H1 (cell line): ENCODE measurements around the gene IKZF5. TPM values are rescaled to one million over a fixed set of nuclear protein-coding genes. Genes with fewer than 3 reads are reported as not detected.

Source experiments
- CTCF ChIA-PET: fragments of 300-600 bp; sonication (Branson Sonifier 250); formaldehyde crosslinking; loops from one replicate; lab custom pipeline; 2021; ENCODE audit not compliant: partially characterized antibody; lab: Charles Lee
- POLR2A ChIA-PET: fragments of 300-600 bp; sonication (Branson Sonifier 250); formaldehyde crosslinking; loops from one replicate; lab custom pipeline; 2021; ENCODE audit warnings: inconsistent platforms; ENCODE audit not compliant: partially characterized antibody; lab: Charles Lee
- DNase-seq, 2 experiments: peaks; one replicate each; pipeline versions ENCODE4 v3.0.0 to v3.0.0-alpha.2; 2010 to 2022; ENCODE audit warnings: low spot score in 2 of 2, low read depth in 1 of 2, mixed read lengths in 1 of 2
- FAIRE-seq: peaks from 2 replicates; lab custom pipeline; 2011; peaks lifted over from hg19 to GRCh38; lab: Jason Lieb, UNC
- H2AFZ ChIP-seq: 2 replicates; pipeline ENCODE4 v1.8.1; 2012; ENCODE audit warnings: low read length, inconsistent platforms
- H2AK5ac ChIP-seq: 2 replicates; pipeline ENCODE4 v1.6.1; 2013; ENCODE audit warnings: low read depth, low read length
- H2BK120ac ChIP-seq: replicated peaks from 2 replicates; pipeline ENCODE3; 2013; ENCODE audit warnings: low read depth, low read length, inconsistent platforms
- H2BK12ac ChIP-seq: 2 replicates; pipeline ENCODE4 v1.6.1; 2013; ENCODE audit warnings: low read depth, low read length
- H2BK15ac ChIP-seq: 2 replicates; pipeline ENCODE4 v1.6.1; 2013; ENCODE audit warnings: low read length
- H2BK20ac ChIP-seq: 2 replicates; pipeline ENCODE4 v1.6.1; 2013; ENCODE audit warnings: low read length
- H2BK5ac ChIP-seq: 2 replicates; pipeline ENCODE4 v1.6.1; 2013; ENCODE audit warnings: low read depth, low read length
- H3K14ac ChIP-seq: 2 replicates; pipeline ENCODE4 v1.6.1; 2013; ENCODE audit warnings: inconsistent platforms; ENCODE audit not compliant: insufficient read length
- H3K18ac ChIP-seq: 2 replicates; pipeline ENCODE4 v1.6.1; 2013; ENCODE audit warnings: low read length; ENCODE audit errors: extremely low read depth
- H3K23ac ChIP-seq: 2 replicates; pipeline ENCODE4 v1.6.1; 2013; ENCODE audit warnings: inconsistent platforms; ENCODE audit not compliant: insufficient read length
- H3K23me2 ChIP-seq: 2 replicates; pipeline ENCODE4 v1.6.1; 2013; ENCODE audit warnings: low read depth, low read length
- H3K27ac ChIP-seq: 2 replicates; pipeline ENCODE4 v1.6.1; 2011; ENCODE audit warnings: low read depth, low read length, inconsistent platforms
- H3K27me3 ChIP-seq, 4 experiments: replicated peaks in 1 of 4; 1 replicate in 1 of 4; 2 replicates in 3 of 4; pipeline versions ENCODE4 v1.6.1 to v1.8.1; 2011 to 2013; ENCODE audit warnings: low read length in 3 of 4, mild to moderate bottlenecking in 3 of 4, inconsistent platforms in 2 of 4, mixed read lengths in 2 of 4, moderate library complexity in 1 of 4; ENCODE audit not compliant: control insufficient read depth in 3 of 4, insufficient read depth in 3 of 4; ENCODE audit errors: extremely low read depth in 1 of 4
- H3K36me3 ChIP-seq, 4 experiments: 2 replicates each; pipeline versions ENCODE4 v1.6.1 to v1.8.1; 2011 to 2013; ENCODE audit warnings: mild to moderate bottlenecking in 4 of 4, low read length in 3 of 4, moderate library complexity in 2 of 4, control low read depth in 1 of 4, inconsistent platforms in 1 of 4; ENCODE audit not compliant: insufficient read depth in 4 of 4, control insufficient read depth in 2 of 4
- H3K4ac ChIP-seq: replicated peaks from 2 replicates; pipeline ENCODE3; 2013; ENCODE audit warnings: low read length, low read depth, mixed read lengths, inconsistent platforms; ENCODE audit not compliant: insufficient read length
- H3K4me1 ChIP-seq, 4 experiments: replicated peaks in 1 of 4; 1 replicate in 1 of 4; 2 replicates in 3 of 4; pipeline versions ENCODE4 v1.6.1 to v1.8.1; 2011 to 2013; ENCODE audit warnings: low read length in 3 of 4, inconsistent platforms in 2 of 4, mixed read lengths in 1 of 4; ENCODE audit not compliant: insufficient read depth in 4 of 4, control insufficient read depth in 3 of 4
- H3K4me2 ChIP-seq, 2 experiments: 2 replicates each; pipeline versions ENCODE4 v1.6.1 to v1.8.1; 2011 to 2013; ENCODE audit warnings: low read depth in 2 of 2, low read length in 2 of 2, control low read depth in 1 of 2, inconsistent platforms in 1 of 2, mild to moderate bottlenecking in 1 of 2; ENCODE audit not compliant: insufficient read depth in 1 of 2
- H3K4me3 ChIP-seq, 4 experiments: fragments of 200-600, 300-600 bp in 1 of 4; sonication (generic), shearing (Covaris generic), sonication (Bioruptor Twin) in 1 of 4; 2 replicates each; pipeline versions ENCODE4 v1.5.1 to v1.8.1; 2011 to 2016; ENCODE audit warnings: low read length in 4 of 4, low read depth in 3 of 4, control low read depth in 2 of 4, inconsistent platforms in 2 of 4, mild to moderate bottlenecking in 2 of 4, mixed read lengths in 1 of 4, moderate library complexity in 1 of 4; ENCODE audit not compliant: insufficient read depth in 2 of 4; ENCODE audit errors: extremely low read depth in 1 of 4
- H3K56ac ChIP-seq: replicated peaks from 2 replicates; pipeline ENCODE3; 2013; ENCODE audit warnings: low read depth, mild to moderate bottlenecking, mixed read lengths, low read length, inconsistent platforms; ENCODE audit not compliant: insufficient read length
- H3K79me1 ChIP-seq: 2 replicates; pipeline ENCODE4 v1.6.1; 2013; ENCODE audit warnings: low read depth, low read length, control low read depth
- H3K79me2 ChIP-seq, 2 experiments: 2 replicates each; pipeline versions ENCODE4 v1.6.1 to v1.8.1; 2012 to 2013; ENCODE audit warnings: low read length in 2 of 2, mild to moderate bottlenecking in 2 of 2, inconsistent platforms in 1 of 2; ENCODE audit not compliant: insufficient read depth in 2 of 2, control insufficient read depth in 1 of 2
- H3K9ac ChIP-seq, 4 experiments: replicated peaks in 1 of 4; 1 replicate in 1 of 4; 2 replicates in 3 of 4; pipeline versions ENCODE4 v1.6.1 to v1.8.1; 2011 to 2013; ENCODE audit warnings: low read depth in 3 of 4, low read length in 3 of 4, control low read depth in 2 of 4, mild to moderate bottlenecking in 2 of 4, moderate library complexity in 2 of 4, inconsistent platforms in 1 of 4; ENCODE audit errors: extremely low read depth in 1 of 4
- H3K9me3 ChIP-seq, 2 experiments: 2 replicates each; pipeline versions ENCODE4 v1.6.1 to v1.8.1; 2012 to 2013; ENCODE audit warnings: mild to moderate bottlenecking in 2 of 2, moderate library complexity in 2 of 2, control low read depth in 1 of 2, inconsistent platforms in 1 of 2, low read depth in 1 of 2, low read length in 1 of 2, mixed read lengths in 1 of 2; ENCODE audit not compliant: insufficient read depth in 2 of 2
- H4K20me1 ChIP-seq, 2 experiments: replicated peaks in 1 of 2; 2 replicates each; pipeline versions ENCODE3 to v1.8.1; 2011 to 2013; ENCODE audit warnings: inconsistent platforms in 2 of 2, low read length in 2 of 2, mild to moderate bottlenecking in 1 of 2; ENCODE audit not compliant: insufficient read depth in 2 of 2, control insufficient read depth in 1 of 2
- H4K5ac ChIP-seq: 2 replicates; pipeline ENCODE4 v1.6.1; 2013; ENCODE audit warnings: low read length, low read depth, mixed read lengths, inconsistent platforms; ENCODE audit not compliant: insufficient read length
- H4K8ac ChIP-seq: 2 replicates; pipeline ENCODE4 v1.8.0; 2013; ENCODE audit warnings: mild to moderate bottlenecking, moderate library complexity, low read length, inconsistent platforms; ENCODE audit not compliant: insufficient read depth; ENCODE audit errors: extremely low read depth
- H4K91ac ChIP-seq: replicated peaks from 2 replicates; pipeline ENCODE3; 2013; ENCODE audit warnings: low read length, mixed read lengths, inconsistent platforms; ENCODE audit not compliant: insufficient read length
- BACH1 ChIP-seq: IDR thresholded peaks from 2 replicates; pipeline ENCODE4 v1.6.1; 2012; ENCODE audit warnings: low read length, improper control_type of control experiment
- CHD1 ChIP-seq: IDR thresholded peaks from 2 replicates; pipeline ENCODE4 v1.6.1; 2012; ENCODE audit warnings: low read depth, low read length, improper control_type of control experiment
- CTBP2 ChIP-seq: IDR thresholded peaks from 2 replicates; pipeline ENCODE4 v1.7.0; 2011; ENCODE audit warnings: borderline replicate concordance, mild to moderate bottlenecking, moderate library complexity, mixed read lengths, low read length; ENCODE audit not compliant: insufficient read depth, insufficient read length
- HDAC2 ChIP-seq, 2 experiments: fragments of 300-600 bp in 1 of 2; sonication (generic) in 1 of 2; IDR thresholded peaks; 2 replicates each; pipeline ENCODE4 v1.6.1; 2011 to 2012; ENCODE audit warnings: low read depth in 2 of 2, low read length in 2 of 2, mild to moderate bottlenecking in 2 of 2, moderate library complexity in 2 of 2, borderline replicate concordance in 1 of 2, inconsistent platforms in 1 of 2
- POLR2A ChIP-seq, 2 experiments: IDR thresholded peaks; 1 replicate in 1 of 2; 2 replicates in 1 of 2; pipeline ENCODE4 v1.6.1; 2011; ENCODE audit warnings: low read depth in 2 of 2, low read length in 2 of 2, mild to moderate bottlenecking in 2 of 2; ENCODE audit errors: control extremely low read depth in 1 of 2
- POU5F1 ChIP-seq: IDR thresholded peaks from 2 replicates; pipeline ENCODE4 v1.6.1; 2011; ENCODE audit warnings: low read depth, mild to moderate bottlenecking, low read length, moderate library complexity
- RFX5 ChIP-seq: IDR thresholded peaks from 2 replicates; pipeline ENCODE4 v1.6.1; 2011; ENCODE audit warnings: low read depth, low read length, improper control_type of control experiment, borderline replicate concordance
- SP1 ChIP-seq: IDR thresholded peaks from 2 replicates; pipeline ENCODE4 v1.6.1; 2011; ENCODE audit warnings: low read depth, low read length
- WGBS, 2 experiments: shearing (Covaris generic) in 1 of 2; methylation state at CpG; one replicate each; pipeline versions ENCODE4 v1.1.6 to v1.1.7; 2013 to 2015; ENCODE audit warnings: low lambda C conversion rate in 2 of 2, mixed read lengths in 2 of 2, inconsistent platforms in 1 of 2, low coverage in 1 of 2, missing lambda C conversion rate in 1 of 2; ENCODE audit not compliant: insufficient replicate concordance in 2 of 2, insufficient coverage in 1 of 2, insufficient read length in 1 of 2; ENCODE audit errors: extremely low coverage in 1 of 2, missing lambda C conversion rate in 1 of 2; 5-methylcytosine and 5-hydroxymethylcytosine counted together
- polyA plus RNA-seq, 7 experiments: library from polyadenylated mRNA; depleted of rRNA in 3 of 7; stranded (reverse) in 5 of 7; unstranded in 2 of 7; fragments of >200 nt in 5 of 7; fragments of 200-250 nt in 2 of 7; gene quantifications; 1 replicate in 5 of 7; 2 replicates in 1 of 7; 4 replicates in 1 of 7; pipeline versions ENCODE4 v1.2.1 to v1.2.3, GENCODE V29; 2011 to 2013; ENCODE audit warnings: missing spikeins in 2 of 7, mixed read lengths in 2 of 7
- total RNA-seq: library from RNA; stranded (reverse); fragmentation: NEBNext Ultra II Directional; extraction: Animal tissue kit (Norgen Biotek cat#: 25700); gene quantifications from 2 replicates; pipeline ENCODE4 v1.2.1, GENCODE V29; 2021

Gene IKZF5
- total and polyA plus RNA-seq, 2 of the 8 experiments (the other 6 are each of a cell fraction or from before 2014, with no cell fraction given): 5.2 to 15.3 TPM

GRCh38 chr10:123000155-123000554, 8.4 kb downstream of the IKZF5 start:
- no peak overlapping the region for H4K91ac ChIP-seq
- H2BK120ac ChIP-seq: no peak overlapping the region
- H2AK5ac ChIP-seq: no peak overlapping the region
- no peaks in the 10 kb centered on the region; a peak in 1 of 4 replicates for H3K9me3 ChIP-seq
- no peak for FAIRE-seq
- no peak overlapping the region for H3K56ac ChIP-seq
- H3K9ac ChIP-seq: no peak overlapping the region
- ChIA-PET CTCF (interaction anchor here (1.2 to 4.4 kb wide), 3 partner anchors 8 to 18 kb away, joined by 3 to 24 read pairs (median 3); partner anchors contain the start of gene IKZF5), POLR2A (interaction anchor here (1.0 to 1.7 kb wide), 4 partner anchors 8 to 18 kb away, joined by 3 to 6 read pairs (median 4); partner anchors contain the start of gene IKZF5)
- H2BK5ac ChIP-seq: no peak overlapping the region
- no peak overlapping the region for H2BK20ac ChIP-seq
- no peak overlapping the region for H2BK12ac ChIP-seq
- H3K36me3 ChIP-seq: peaks cover 0 to 11% (median 3%) of the 10 kb centered on the region in 4 experiments; a peak in 5 of 8 replicates
- H3K27me3 ChIP-seq: no peaks in the 10 kb centered on the region
- no peak overlapping the region for H4K5ac ChIP-seq
- TF ChIP-seq BACH1 (no peak), POU5F1 (no peak), HDAC2 (IDR thresholded peaks at IDR 0.05; ENCODE audit: borderline replicate concordance in 1 of 2, low read depth in 2 of 2, low read length in 2 of 2) (no peak), CHD1 (no peak), SP1 (no peak), CTBP2 (no peak), RFX5 (no peak), POLR2A (IDR thresholded peaks at IDR 0.05; ENCODE audit: control extremely low read depth in 1 of 2, low read depth in 2 of 2, low read length in 2 of 2) (no peak)
- H3K4me3 ChIP-seq: no peak overlapping the region
- H2BK15ac ChIP-seq: no peak overlapping the region
- H3K27ac ChIP-seq: no peak overlapping the region
- no peak overlapping the region for H3K4ac ChIP-seq
- H3K14ac ChIP-seq: no peak overlapping the region
- H3K79me2 ChIP-seq: peaks cover 0 to 47% of the 10 kb centered on the region in 2 experiments; a peak in 2 of 4 replicates
- peaks cover 3 to 4% of the 10 kb centered on the region in 2 experiments for H4K20me1 ChIP-seq
- no peaks in the 10 kb centered on the region; the same call in 1 of the 2 replicates for H3K79me1 ChIP-seq
- H4K8ac ChIP-seq: no peak overlapping the region
- H2AFZ ChIP-seq: no peak overlapping the region
- H3K23ac ChIP-seq: no peak overlapping the region
- DNase-seq: no peak
- no peak overlapping the region for H3K4me2 ChIP-seq
- no peaks in the 10 kb centered on the region for H3K4me1 ChIP-seq
- no peak overlapping the region for H3K18ac ChIP-seq
- no peaks in the 10 kb centered on the region for H3K23me2 ChIP-seq
- 88% methylated on average over 3 of the region's 3 CpGs; no CpG with 5 or more reads in 1 of the 2 experiments for WGBS, 2 experiments
